NCI-H69 (cell line): ENCODE measurements around the gene CLCF1.
"Not testable (repeated sequence)": the region's sequence is repeated elsewhere in the genome, so short reads cannot be mapped to it uniquely, and the experiment has no call there.

Experiments
- DNase-seq: peaks from one replicate; lab custom pipeline; 2025; lab: John Stamatoyannopoulos, UW

Gene CLCF1

GRCh38 chr11:67408437-67409200 lies 35.2 kb upstream of the CLCF1 start:
- DNase-seq, result no peak

GRCh38 chr11:67407688-67408163 lies 34.3 kb upstream of the CLCF1 start:
- DNase-seq, result no peak

- peak; percentile 13 for DNase-seq
Observed at GRCh38 chr11:67406969-67407687, 33.7 kb upstream of the CLCF1 start.

- DNase-seq, result no peak
Observed at GRCh38 chr11:67406420-67406968, 33.1 kb upstream of the CLCF1 start.

- no peak for DNase-seq
Observed at GRCh38 chr11:67405688-67406339, 32.4 kb upstream of the CLCF1 start.

- DNase-seq, result no peak
Observed at GRCh38 chr11:67405196-67405567, 31.8 kb upstream of the CLCF1 start.

GRCh38 chr11:67404515-67405195 lies 31.3 kb upstream of the CLCF1 start:
- no peak for DNase-seq

- not testable (repeated sequence) for DNase-seq
Observed at GRCh38 chr11:67403085-67403484, 29.7 kb upstream of the CLCF1 start.

GRCh38 chr11:67402192-67402839 lies 28.9 kb upstream of the CLCF1 start:
- peak; percentile 70 for DNase-seq

GRCh38 chr11:67401495-67402191 lies 28.2 kb upstream of the CLCF1 start, which contains the start of gene PPP1CA:
Gene PPP1CA, minus strand, starts transcription at chr11:67401858. Its CDS starts 76 bp downstream, at chr11:67401782.
- DNase-seq, result peak; percentile 95

GRCh38 chr11:67400942-67401494 lies 27.6 kb upstream of the CLCF1 start:
- no peak for DNase-seq

- DNase-seq, result no peak
Observed at GRCh38 chr11:67400251-67400941, 27.0 kb upstream of the CLCF1 start.

GRCh38 chr11:67398661-67399563 lies 25.5 kb upstream of the CLCF1 start:
- no peak for DNase-seq

- no peak for DNase-seq
Observed at GRCh38 chr11:67397986-67398660, 24.7 kb upstream of the CLCF1 start.

- DNase-seq, result no peak
Observed at GRCh38 chr11:67397536-67397935, 24.1 kb upstream of the CLCF1 start.

GRCh38 chr11:67396587-67397389 lies 23.4 kb upstream of the CLCF1 start:
- no peak for DNase-seq

GRCh38 chr11:67396259-67396581 lies 22.8 kb upstream of the CLCF1 start:
- DNase-seq, result no peak
